Mucosa of descending colon (tissue), 3 donors: Measurements from ENCODE around the gene HNRNPM. TPM values are rescaled to one million over a fixed set of nuclear protein-coding genes. Genes with fewer than 3 reads are reported as not detected.
A peak's percentile ranks its signal among the peaks of the same experiment; 100 is the strongest.

ENCODE experiments used
- ATAC-seq: fragments of 200-7000 bp; cut with Tn5 transposase; one replicate; pipeline ENCODE4 v1.9.1; 2020; ENCODE audit warnings: mild to moderate bottlenecking, moderate library complexity
- DNase-seq, 3 donors: peaks; one replicate each; pipeline ENCODE4 v3.0.0-alpha.2; 2020
- H3K36me3 ChIP-seq: fragments of 200-600 bp; one replicate; pipeline ENCODE4 v1.8.0; 2021; ENCODE audit warnings: low read depth, mild to moderate bottlenecking
- H3K4me1 ChIP-seq: fragments of 200-600 bp; one replicate; pipeline ENCODE4 v1.8.0; 2021; ENCODE audit warnings: low read depth, mild to moderate bottlenecking
- H3K4me3 ChIP-seq: fragments of 200-600 bp; one replicate; pipeline ENCODE4 v1.8.0; 2021; ENCODE audit warnings: mild to moderate bottlenecking
- H3K9me3 ChIP-seq: fragments of 200-600 bp; one replicate; pipeline ENCODE4 v1.8.0; 2021; ENCODE audit warnings: mild to moderate bottlenecking
- intact Hi-C, 2 donors: fragments of 100-400 bp; cut with DNase I in 1 of 2; cut with micrococcal nuclease in 1 of 2; formaldehyde crosslinking; loops; one replicate each; pipeline versions ENCODE4 v1.11.0 to v1.11.1; 2022; cut with DNase I, micrococcal nuclease
- total RNA-seq, 3 donors: library from RNA; stranded (reverse); fragmentation: NEBNext Ultra II Directional in 2 of 3; extraction: Animal tissue kit (Norgen Biotek cat#: 25700) in 2 of 3; gene quantifications; one replicate each; pipeline versions ENCODE4 v1.2.1 to v1.2.4, GENCODE V29; 2021 to 2023
- TF ChIP-seq, protein P1 (sequence below): fragments of 200-600 bp; IDR thresholded peaks from one replicate; pipeline ENCODE4 v1.8.0; 2022; ENCODE audit warnings: antibody characterized with exemption, mild to moderate bottlenecking
- donor health status: DM: no; HTN: no; CAD: no; lungs with moderate emphysema.
- donor health status: DM: no; HTN: no; CAD: no.
- donor health status: DM: no; HTN: yes; CAD: no.

Gene HNRNPM
- total RNA-seq, 3 donors from 2014 or later = 116 to 181 (median 149) TPM

DNA sequence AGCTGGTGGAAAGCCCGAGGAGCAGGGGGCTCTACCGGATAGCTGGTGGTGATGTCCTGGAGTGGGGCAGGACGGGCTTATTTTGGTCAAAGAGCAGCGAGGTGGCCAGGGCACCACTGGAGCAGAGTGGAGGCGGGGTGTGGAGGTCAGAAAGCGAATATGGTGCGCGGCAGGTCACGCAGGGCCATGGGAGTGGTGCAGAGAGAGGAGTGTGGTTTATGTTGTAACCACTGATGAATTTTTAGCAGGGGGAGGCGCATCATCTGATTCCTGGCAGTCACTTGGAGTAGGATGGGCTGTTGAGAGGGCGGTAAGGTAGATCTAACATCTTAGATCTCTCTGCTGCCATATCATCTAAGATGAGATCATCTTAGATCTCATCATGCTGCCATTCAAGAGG is 70.5 kb downstream of the HNRNPM start:
- DNase-seq (no peak), ATAC-seq (no peak)
- no peaks in the 10 kb centered on the region for H3K9me3 ChIP-seq
- TF ChIP-seq, protein P1, sequence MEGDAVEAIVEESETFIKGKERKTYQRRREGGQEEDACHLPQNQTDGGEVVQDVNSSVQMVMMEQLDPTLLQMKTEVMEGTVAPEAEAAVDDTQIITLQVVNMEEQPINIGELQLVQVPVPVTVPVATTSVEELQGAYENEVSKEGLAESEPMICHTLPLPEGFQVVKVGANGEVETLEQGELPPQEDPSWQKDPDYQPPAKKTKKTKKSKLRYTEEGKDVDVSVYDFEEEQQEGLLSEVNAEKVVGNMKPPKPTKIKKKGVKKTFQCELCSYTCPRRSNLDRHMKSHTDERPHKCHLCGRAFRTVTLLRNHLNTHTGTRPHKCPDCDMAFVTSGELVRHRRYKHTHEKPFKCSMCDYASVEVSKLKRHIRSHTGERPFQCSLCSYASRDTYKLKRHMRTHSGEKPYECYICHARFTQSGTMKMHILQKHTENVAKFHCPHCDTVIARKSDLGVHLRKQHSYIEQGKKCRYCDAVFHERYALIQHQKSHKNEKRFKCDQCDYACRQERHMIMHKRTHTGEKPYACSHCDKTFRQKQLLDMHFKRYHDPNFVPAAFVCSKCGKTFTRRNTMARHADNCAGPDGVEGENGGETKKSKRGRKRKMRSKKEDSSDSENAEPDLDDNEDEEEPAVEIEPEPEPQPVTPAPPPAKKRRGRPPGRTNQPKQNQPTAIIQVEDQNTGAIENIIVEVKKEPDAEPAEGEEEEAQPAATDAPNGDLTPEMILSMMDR = no peak
- intact Hi-C loops = no loop called here
- H3K4me1 ChIP-seq = peaks cover 17% of the 10 kb centered on the region
- H3K36me3 ChIP-seq = no peaks in the 10 kb centered on the region
- no peak overlapping the region for H3K4me3 ChIP-seq

DNA sequence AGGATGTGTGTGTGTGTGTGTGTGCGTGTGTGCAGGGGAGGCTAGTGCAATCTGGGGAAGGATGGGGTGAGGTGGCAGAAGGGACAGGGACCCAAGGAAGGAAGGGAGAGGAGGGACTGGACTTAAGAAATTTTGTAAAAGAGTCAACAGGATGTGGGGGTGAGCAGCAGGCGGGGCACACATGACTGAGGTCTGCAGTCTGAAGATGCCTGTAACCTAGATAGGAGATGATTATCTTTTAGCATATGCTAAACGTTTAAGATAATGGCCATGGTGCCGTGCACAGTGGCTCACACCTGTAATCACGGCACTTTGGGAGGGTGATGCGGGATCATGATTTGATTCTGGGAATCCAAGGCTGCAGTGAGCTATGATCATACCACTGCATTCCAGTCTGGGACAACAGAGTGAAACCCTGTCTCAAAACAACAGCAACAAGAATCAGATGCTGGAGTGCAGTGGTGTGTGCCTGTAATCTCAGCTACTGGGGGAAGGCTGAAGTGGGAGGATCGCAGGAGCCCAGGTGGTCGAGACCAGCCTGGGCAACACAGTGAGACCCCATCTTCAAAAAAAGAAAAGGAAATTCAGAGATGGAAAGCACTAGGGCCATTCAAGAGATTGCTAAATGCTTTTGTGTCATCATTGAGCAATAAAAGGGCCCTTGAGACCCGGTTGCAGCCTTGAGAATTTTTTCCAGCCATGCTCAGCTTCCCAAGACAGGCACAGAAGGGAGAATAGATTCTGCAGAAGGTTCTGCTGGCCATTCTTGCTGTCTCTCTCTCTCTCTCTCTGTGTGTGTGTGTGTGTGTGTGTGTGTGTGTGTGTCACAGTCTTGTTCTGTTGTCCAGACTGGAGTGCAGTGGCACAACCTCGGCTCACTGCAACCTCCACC is 73.0 kb downstream of the HNRNPM start:
- TF ChIP-seq, protein P1 = no peak
- Histone ChIP-seq H3K4me1 (peaks cover 11% of the 10 kb centered on the region), H3K4me3 (no peak overlapping the region), H3K36me3 (no peaks in the 10 kb centered on the region), H3K9me3 (no peaks in the 10 kb centered on the region)
- DNase-seq (no peak), ATAC-seq (peak; percentile 7)
- intact Hi-C loops = no loop called here

DNA sequence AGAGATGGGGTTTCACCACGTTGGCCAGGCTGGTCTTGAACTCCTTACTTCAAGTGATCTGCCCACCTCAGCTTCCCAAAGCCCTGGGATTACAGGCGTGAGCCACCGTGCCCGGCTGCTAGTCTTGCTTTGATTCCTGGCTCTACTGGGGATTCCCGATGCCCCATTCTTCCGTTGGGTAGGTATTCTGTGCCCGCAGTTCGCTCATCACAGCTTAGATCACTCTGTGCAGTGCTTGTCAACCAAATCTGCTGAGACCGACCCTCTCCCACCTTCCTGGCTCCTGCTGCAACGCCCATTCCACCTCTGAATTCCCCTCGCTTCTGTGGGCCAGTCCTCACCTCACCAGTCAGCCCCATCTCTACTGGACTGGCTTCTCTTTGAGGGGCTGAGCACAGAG is 73.8 kb downstream of the HNRNPM start:
- intact Hi-C loops = no loop called here

DNA sequence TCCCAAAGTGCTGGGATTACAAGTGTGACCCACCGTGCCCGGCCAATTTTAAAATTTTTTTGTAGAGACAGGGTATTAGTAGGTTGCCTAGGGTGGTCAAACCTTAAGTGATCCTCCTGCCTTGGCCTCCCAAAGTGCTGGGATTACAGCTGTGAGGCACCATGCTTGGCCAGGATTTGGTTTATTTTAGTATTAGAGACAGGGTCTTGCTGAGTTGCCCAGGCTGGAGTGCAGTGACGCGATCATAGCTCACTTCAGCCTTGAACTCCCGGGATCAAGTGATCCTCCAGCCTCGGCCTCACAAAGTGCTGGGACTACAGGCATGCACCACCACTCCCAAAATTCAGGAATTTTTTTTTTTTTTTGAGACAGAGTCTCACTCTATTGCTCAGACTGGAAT is 74.6 kb downstream of the HNRNPM start:
- H3K4me3 ChIP-seq = no peak overlapping the region

More for the DNA sequence above, 73.8 kb downstream of the HNRNPM start:
- ATAC-seq (no peak), DNase-seq (no peak)
- Histone ChIP-seq H3K36me3 (no peaks in the 10 kb centered on the region), H3K9me3 (no peaks in the 10 kb centered on the region), H3K4me1 (peaks cover 4% of the 10 kb centered on the region), H3K4me3 (no peak overlapping the region)
- TF ChIP-seq, protein P1 = no peak

DNA sequence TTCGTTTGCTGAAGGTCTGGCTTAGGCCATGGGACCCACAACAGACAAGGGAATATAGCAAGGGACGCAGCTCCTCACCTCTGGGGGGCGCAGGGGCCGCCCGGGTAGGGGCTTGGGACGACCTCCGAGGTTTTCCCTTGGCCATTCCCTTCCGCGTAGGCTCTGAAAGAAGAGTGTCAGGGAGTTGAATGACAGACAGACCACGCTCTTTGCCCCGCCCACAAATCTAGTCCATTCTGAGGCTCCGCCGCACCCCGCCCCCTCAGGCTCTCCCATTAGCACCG is 80.6 kb downstream of the HNRNPM start:
- H3K36me3 ChIP-seq = peaks cover 6% of the 10 kb centered on the region
- TF ChIP-seq, protein P1 = peak; percentile 13
- intact Hi-C loops = no loop called here

More for the DNA sequence above, 74.6 kb downstream of the HNRNPM start:
- peaks cover 4% of the 10 kb centered on the region for H3K4me1 ChIP-seq
- DNase-seq = no peak
- intact Hi-C loops = no loop called here
- TF ChIP-seq, protein P1 = no peak
- H3K9me3 ChIP-seq = no peaks in the 10 kb centered on the region
- ATAC-seq = no peak
- H3K36me3 ChIP-seq = no peaks in the 10 kb centered on the region

More for the DNA sequence above, 80.6 kb downstream of the HNRNPM start:
- ATAC-seq (no peak), DNase-seq (no peak)
- peaks cover 3% of the 10 kb centered on the region for H3K4me1 ChIP-seq
- no peak overlapping the region for H3K4me3 ChIP-seq
- H3K9me3 ChIP-seq = no peaks in the 10 kb centered on the region
